ENCODE data around the gene SKI. TPM values are rescaled to one million over a fixed set of nuclear protein-coding genes. Genes with fewer than 3 reads are reported as not detected.
"Not testable (repeated sequence)": the region's sequence is repeated elsewhere in the genome, so short reads cannot be mapped to it uniquely, and the experiment has no call there.

SKI gene
- total RNA-seq, 4 donors from 2014 or later: 60.2 to 157 (median 79.0) TPM

GRCh38 chr1:2292725-2293450 is 64.8 kb downstream of the SKI start:
- no peak for ATAC-seq
- WGBS, 2 donors (ENCODE audit: low coverage in 1 of 2): 83 to 91% methylated on average over 1 to 4 of the region's 30 CpGs
- Histone ChIP-seq H3K27me3 (no peaks in the 10 kb centered on the region), H3K9me3 (no peaks in the 10 kb centered on the region), H3K27ac (peak overlapping the region in 3 of 4 donors; percentile 33 to 82 (median 82)), H3K4me3 (no peak overlapping the region), H3K4me1 (peaks cover 7 to 100% (median 81%) of the 10 kb centered on the region in 3 donors), H3K36me3 (peaks cover 0 to 4% of the 10 kb centered on the region in 2 donors)
- TF ChIP-seq POLR2A (IDR thresholded peaks at IDR 0.05) (no peak), POLR2AphosphoS5 (IDR thresholded peaks at IDR 0.05) (no peak), EP300 (IDR thresholded peaks at IDR 0.05) (no peak)

DNA sequence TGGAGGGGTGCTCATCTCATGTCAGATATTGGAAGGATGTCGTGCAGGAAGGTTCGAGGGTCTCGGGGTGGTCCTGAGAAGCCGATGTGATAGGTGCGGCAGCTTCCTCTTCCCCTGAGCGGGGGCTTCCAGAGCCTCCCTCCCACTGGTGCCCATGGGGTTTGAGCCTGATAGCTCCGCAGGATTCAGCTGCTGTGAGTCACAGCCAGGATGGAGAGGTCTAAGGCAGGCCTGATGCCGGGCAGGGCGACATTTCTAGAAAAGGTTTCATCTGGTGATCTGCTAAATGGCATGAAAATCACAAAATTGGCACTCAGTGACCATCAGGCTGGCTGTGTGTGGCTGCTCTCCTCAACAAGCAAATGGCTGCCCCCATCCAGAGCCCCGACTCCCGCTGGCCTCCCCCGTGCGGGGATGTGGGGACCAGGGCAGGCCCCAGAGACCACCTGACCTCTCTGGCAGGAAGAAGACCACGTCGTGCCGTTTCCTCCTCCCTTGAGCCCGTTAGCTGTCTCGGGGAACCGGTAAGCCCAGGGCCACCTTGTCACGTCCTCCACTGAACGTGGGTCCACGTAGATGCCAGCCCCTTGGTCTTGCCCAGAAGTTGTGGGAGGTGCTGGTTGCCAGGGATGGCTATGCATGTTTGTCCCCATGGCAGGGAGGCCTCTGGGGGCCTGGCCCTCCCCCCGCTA is 66.1 kb downstream of the SKI start:
- peaks cover 7 to 100% (median 82%) of the 10 kb centered on the region in 3 donors for H3K4me1 ChIP-seq
- H3K27ac ChIP-seq: peak overlapping the region in 3 of 4 donors; percentile 59 to 82 (median 82)
- no peaks in the 10 kb centered on the region for H3K9me3 ChIP-seq
- no peak for ATAC-seq
- peaks cover 0 to 4% of the 10 kb centered on the region in 2 donors for H3K36me3 ChIP-seq
- WGBS, 2 donors (ENCODE audit: low coverage in 1 of 2): 29 to 50% methylated on average over 2 to 9 of the region's 23 CpGs
- no peaks in the 10 kb centered on the region for H3K27me3 ChIP-seq
- no peak for TF ChIP-seq POLR2A (IDR thresholded peaks at IDR 0.05)
- no peak for TF ChIP-seq EP300 (IDR thresholded peaks at IDR 0.05)
- TF ChIP-seq POLR2AphosphoS5 (IDR thresholded peaks at IDR 0.05): no peak
- TF ChIP-seq, protein P1, sequence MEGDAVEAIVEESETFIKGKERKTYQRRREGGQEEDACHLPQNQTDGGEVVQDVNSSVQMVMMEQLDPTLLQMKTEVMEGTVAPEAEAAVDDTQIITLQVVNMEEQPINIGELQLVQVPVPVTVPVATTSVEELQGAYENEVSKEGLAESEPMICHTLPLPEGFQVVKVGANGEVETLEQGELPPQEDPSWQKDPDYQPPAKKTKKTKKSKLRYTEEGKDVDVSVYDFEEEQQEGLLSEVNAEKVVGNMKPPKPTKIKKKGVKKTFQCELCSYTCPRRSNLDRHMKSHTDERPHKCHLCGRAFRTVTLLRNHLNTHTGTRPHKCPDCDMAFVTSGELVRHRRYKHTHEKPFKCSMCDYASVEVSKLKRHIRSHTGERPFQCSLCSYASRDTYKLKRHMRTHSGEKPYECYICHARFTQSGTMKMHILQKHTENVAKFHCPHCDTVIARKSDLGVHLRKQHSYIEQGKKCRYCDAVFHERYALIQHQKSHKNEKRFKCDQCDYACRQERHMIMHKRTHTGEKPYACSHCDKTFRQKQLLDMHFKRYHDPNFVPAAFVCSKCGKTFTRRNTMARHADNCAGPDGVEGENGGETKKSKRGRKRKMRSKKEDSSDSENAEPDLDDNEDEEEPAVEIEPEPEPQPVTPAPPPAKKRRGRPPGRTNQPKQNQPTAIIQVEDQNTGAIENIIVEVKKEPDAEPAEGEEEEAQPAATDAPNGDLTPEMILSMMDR (IDR thresholded peaks at IDR 0.05): no peak
- no peak overlapping the region for H3K4me3 ChIP-seq

DNA sequence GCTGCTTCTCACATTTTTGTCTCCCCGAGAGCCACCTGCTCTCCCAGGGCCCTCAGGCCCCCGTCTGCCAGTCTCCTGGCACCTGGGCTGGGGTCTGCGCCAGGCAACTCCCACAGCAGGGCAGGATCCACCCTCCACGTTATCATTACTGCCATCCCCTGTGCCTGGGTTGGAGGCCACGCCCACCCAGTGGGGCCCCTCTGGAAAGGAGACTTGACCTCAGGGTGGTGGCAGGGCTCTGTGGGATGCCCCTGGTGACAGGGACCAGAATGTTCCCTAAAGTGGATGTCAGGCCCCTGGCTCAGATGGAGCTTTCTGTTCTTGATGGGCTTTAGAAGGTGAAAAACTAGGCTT is 66.6 kb downstream of the SKI start:
- WGBS, 2 donors (ENCODE audit: low coverage in 1 of 2): no CpG with 5 or more reads among the region's 5 CpGs
- H3K4me1 ChIP-seq: peaks cover 5 to 100% (median 82%) of the 10 kb centered on the region in 3 donors
- H3K27ac ChIP-seq: peak overlapping the region in 3 of 4 donors; percentile 59 to 82 (median 82)
- no peak for ATAC-seq
- no peaks in the 10 kb centered on the region for H3K9me3 ChIP-seq
- no peaks in the 10 kb centered on the region for H3K27me3 ChIP-seq
- TF ChIP-seq EP300 (IDR thresholded peaks at IDR 0.05) (no peak), POLR2AphosphoS5 (IDR thresholded peaks at IDR 0.05) (no peak), POLR2A (IDR thresholded peaks at IDR 0.05) (no peak)
- TF ChIP-seq, protein P1 (IDR thresholded peaks at IDR 0.05): no peak
- no peak overlapping the region for H3K4me3 ChIP-seq
- peaks cover 0 to 4% of the 10 kb centered on the region in 2 donors for H3K36me3 ChIP-seq

DNA sequence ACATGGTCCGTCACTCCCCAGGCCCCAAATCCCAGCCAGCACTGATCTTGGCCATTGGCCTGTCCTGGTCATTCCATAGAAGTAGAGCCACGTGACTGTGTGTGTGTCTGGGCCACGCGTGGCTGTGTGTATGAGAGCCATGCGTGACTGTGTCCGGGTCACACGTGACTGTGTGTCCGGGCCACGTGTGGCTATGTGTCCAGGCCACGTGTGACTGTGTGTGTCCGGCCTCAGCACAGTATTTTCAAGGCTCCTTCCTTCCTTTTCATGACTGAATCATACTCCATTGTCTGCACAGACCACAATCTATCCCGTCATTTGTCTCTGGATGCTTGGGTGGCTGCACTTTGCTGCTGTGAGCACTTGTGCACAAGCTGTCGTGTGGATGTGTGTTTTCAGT is 67.4 kb downstream of the SKI start:
- 82 to 85% methylated on average over 3 to 8 of the region's 13 CpGs for WGBS, 2 donors (ENCODE audit: low coverage in 1 of 2)
- ATAC-seq: no peak
- TF ChIP-seq, protein P1 (IDR thresholded peaks at IDR 0.05): no peak
- no peak for TF ChIP-seq POLR2A (IDR thresholded peaks at IDR 0.05)
- TF ChIP-seq POLR2AphosphoS5 (IDR thresholded peaks at IDR 0.05): no peak
- no peak for TF ChIP-seq EP300 (IDR thresholded peaks at IDR 0.05)
- H3K36me3 ChIP-seq: peaks cover 0 to 4% of the 10 kb centered on the region in 2 donors
- peak overlapping the region in 3 of 4 donors; percentile 9 to 82 (median 82) for H3K27ac ChIP-seq
- no peaks in the 10 kb centered on the region for H3K27me3 ChIP-seq
- H3K9me3 ChIP-seq: no peaks in the 10 kb centered on the region
- no peak overlapping the region for H3K4me3 ChIP-seq
- H3K4me1 ChIP-seq: peaks cover 4 to 100% (median 82%) of the 10 kb centered on the region in 3 donors

DNA sequence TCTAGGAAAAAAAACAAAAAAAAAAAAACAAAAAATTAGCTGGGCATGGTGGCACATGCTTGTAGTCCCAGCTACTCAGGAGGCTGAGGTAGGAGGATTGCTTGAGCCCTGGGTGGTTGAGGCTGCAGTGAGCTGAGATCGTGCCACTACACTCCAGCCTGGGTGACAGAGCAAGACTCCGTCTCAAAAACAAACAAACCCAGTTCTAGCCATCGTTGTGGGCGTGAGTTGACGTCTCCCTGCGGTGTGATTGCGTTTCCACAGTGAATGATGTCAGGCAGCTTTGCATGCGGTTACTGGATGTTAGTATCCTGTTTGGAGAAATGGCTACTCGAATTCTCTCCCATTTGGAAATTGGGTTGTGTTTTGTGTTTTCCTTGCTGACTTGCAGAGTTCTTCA is 68.1 kb downstream of the SKI start:
- not testable (repeated sequence) for H3K4me3 ChIP-seq, H3K27me3 ChIP-seq, H3K9me3 ChIP-seq, ATAC-seq, H3K36me3 ChIP-seq
- Histone ChIP-seq H3K27ac (peak overlapping the region in 2 of 4 donors; percentile 82 to 86), H3K4me1 (peaks cover 2 to 100% (median 82%) of the 10 kb centered on the region in 3 donors)
- WGBS, 2 donors (ENCODE audit: low coverage in 1 of 2): 52 to 56% methylated on average over 7 to 9 of the region's 9 CpGs
